ENCODE measurements around the gene CDC42.

CDC42 gene

DNA sequence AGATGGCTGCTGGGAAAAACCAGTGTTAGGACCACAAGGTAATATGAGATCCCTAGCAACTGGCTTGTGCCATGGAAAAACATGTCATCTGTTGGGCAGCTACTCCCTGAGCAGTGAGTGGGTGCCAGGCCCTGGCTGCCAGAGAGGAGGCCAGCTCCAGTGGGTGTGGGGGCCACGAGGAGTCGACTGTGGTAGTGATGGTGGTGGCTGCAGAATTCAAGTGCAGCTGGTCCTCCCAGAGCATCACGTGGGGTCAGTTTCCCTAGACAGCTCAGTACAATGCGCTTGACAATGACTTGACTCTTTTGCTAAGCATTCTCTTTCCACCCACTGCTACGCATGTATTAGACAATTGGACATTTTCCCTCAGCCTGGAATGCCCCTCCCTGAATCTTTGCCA, 14.5 kb upstream of the CDC42 start:
- DNase-seq: no peak

GRCh38 chr1:22039594-22040285, 12.8 kb upstream of the CDC42 start:
- peak; percentile 74 to 98 (median 91) for DNase-seq

DNA sequence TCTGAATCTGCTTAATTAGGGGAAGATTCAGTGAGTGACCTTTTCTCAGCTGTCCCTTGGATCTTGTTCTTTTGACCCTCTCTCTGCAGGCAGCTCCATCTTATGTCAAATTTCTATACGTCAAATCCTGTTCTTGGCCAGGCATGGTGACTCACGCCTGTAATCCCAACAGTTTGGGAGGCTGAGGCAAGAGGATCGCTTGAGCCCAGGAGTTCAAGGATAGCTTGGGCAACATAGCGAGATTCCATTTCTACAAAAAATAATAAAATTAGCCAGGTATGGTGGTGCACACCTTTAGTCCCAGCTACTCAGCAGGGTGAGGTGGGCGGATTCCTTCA, 12.3 kb upstream of the CDC42 start:
- no peak for DNase-seq

DNA sequence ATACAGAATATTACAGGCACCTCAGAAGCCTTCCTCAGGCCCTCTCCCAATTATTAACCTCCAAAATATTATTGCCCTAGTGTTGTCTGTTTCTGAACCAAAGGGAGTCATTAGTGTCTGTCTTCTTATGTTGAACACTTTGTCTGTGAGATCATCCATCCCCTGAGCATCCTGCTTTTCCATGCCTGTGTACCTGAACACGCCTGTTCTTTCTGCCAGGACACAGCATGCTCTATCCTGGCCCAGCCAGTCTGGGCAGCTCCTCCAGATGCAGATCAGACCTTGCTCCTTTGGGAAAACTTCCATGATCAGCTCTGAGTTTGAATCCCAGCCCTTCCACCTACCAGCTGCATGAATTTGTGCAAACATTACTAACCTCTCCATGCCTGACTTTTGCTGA, 11.0 kb upstream of the CDC42 start:
- DNase-seq: no peak

DNA sequence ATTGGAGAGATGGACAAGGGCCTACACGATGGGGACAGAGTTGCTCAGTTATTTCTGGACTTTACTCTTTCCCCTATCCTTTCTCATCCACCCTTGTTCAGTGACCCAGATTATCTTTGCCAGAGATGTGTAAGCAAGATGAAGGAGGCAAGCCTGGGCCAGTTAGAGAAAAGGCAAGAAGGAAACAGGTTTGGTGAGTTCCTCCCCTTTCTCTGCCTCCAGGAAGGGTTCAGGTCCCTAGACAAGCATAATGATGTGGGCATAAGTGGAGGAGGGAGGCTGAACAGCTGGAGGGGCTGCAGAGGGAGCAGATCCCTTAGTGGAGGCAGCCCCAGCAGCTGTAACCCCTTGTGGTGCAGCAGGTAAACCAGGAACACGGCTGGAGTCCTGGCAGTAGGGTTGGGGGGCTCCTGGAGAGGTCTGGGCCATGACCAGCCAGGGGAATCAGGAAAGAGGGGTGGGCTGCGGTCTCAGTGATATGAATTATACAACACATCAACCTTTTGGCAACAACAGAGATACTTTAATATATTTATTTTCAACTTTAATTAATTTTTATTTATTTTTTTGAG, 9.2 kb upstream of the CDC42 start:
- no peak for DNase-seq

- DNase-seq: peak in 3 of 6 experiments; percentile 17 to 37 (median 35)
Observed at GRCh38 chr1:22044690-22045420, 7.7 kb upstream of the CDC42 start.

DNA sequence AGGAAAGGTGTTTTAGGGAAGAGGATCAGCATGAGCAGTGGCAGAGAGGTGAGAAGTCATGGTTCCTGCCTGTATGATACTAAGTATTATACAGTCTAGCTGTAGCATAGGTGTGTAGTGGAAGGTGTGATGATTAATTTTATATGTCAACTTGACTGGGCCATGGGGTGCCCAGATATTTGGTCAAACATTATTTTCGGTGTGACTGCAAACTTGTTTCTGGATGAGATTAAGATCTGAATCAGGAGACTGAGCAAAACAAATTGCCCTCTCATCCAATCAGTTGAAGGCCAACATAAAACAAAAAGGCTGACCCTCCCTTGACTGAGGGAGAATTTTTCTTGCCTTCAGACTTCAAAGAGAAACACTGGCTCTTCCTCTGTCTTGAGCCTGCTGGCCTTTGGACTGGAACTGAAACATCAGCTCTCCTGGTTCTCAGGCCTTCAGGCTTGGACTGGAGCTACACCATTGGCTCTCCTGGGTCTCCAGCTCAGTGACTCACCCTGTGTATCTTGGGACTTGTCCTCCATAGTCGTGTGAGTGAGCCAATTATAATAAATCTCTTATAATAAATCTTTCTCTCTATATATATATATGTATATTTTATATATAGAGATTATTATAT, 6.8 kb upstream of the CDC42 start:
- DNase-seq: no peak

GRCh38 chr1:22048351-22049192, 3.9 kb upstream of the CDC42 start:
- DNase-seq: no peak

DNA sequence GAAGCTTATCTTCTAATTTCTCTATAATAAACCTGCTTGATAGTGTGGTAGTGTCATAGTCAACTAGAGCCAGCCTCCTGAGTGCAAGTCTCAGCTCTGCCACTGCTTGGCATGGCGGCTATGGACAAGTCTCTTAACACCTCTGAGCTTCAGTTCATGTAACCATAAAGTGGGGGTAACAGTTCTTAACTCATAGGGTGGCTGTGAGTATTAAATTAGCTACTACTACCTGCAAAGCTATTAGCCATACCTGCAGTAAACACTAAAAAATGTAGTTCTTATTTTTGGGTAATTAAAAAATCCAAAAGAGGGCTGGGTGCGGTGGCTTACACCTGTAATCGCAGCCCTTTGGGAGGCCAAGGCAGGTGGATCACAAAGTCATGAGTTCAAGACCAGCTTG, 2.2 kb upstream of the CDC42 start:
- DNase-seq: no peak

GRCh38 chr1:22051607-22052114, 848 bp upstream of the CDC42 start:
- DNase-seq: no peak

- DNase-seq: peak; percentile 44 to 71 (median 60)
Observed at GRCh38 chr1:22053017-22053860, 730 bp downstream of the CDC42 start.

GRCh38 chr1:22053861-22054770, 1.6 kb downstream of the CDC42 start:
- DNase-seq: peak in 2 of 6 experiments; percentile 28 to 32

DNA sequence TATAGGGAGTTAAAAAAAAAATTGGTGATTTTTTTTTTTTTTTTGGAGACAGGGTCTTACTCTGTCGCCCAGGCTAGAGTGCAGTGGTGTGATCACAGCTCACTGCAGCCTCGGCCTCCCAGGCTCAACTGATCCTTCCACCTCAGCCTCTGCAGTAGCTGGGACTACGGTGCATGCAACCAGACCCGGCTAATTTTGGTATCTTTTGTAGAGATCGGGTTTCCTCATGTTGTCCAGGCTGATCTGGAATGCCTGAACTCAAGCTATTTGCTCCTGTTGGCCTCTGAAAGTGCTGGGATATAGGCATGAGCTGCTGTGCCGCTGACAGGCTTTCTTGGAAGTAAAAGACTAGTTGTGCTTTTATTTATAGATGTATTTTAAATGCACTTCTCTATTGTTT, 3.0 kb downstream of the CDC42 start:
- no peak for DNase-seq

DNA sequence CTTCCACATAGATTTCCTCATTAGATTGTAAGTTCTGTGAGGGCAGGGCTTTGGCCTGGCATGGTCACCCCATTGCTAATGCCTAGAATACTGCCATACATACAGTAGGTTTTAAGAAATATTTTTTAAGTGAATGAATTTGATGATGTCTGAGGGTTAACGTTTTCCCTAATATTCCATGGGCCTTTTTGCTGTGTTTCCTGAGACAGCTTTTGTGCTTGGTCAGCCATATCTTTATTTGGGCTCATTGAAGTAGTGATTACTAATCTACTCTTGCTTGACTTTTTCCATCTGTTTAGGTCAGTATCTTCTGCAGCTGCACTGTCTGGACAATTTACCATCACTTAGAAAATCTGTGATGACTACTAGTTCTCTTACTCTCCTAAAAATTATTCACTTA, 3.5 kb downstream of the CDC42 start:
- no peak for DNase-seq

- DNase-seq: no peak
Observed at GRCh38 chr1:22056936-22057335, 4.4 kb downstream of the CDC42 start.

GRCh38 chr1:22057861-22058260, 5.4 kb downstream of the CDC42 start:
- DNase-seq: no peak

DNA sequence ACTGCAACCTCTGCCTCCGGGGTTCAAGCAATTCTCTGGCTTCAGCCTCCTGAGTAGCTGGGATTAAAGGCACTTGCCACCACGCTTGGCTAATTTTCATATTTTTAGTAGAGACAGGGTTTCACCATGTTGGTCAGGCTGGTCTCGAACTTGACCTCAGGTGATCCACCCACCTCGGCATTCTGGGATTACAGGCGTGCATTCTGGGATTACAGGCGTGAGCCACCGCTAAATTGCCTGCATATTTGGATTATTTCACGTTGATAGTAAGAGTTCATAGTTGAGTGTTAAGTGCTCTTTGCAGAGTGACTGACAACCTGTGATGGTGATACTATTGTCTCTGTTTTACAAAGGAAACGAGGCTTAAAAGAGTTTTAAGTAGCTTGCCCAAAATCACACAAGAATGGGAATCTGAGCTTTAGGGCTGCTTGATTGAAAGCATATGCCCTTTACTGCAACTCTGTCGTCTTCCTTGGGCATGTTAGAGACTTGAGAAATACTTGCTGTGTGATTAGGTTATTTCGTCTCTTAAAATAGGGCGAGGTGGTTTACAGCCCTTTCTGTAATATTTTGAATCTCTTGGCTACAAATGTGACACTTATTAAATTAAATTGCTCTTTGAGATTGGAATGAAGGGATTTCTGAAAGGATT, 12.4 kb downstream of the CDC42 start:
- no peak for DNase-seq

DNA sequence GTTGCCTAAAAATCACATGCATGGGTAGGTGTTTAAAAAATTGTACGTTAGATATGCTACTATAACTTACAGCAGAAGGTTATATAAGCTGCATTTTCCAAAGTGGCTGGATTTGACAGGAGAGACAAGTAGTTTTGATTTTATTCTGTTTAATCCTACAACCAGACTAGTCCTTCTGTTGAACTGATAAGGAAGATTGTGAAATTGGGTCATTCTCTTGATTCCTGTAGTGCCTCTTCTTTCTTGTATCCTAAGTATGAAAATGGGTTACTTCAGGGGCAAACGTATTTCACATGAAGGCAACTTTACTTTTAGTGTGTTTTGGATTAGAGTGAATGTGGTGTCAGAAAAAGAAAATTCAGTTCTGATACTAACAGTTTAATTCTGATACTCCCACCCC, 19.0 kb downstream of the CDC42 start:
- DNase-seq: no peak

GRCh38 chr1:22074803-22075202, 22.3 kb downstream of the CDC42 start:
- no peak for DNase-seq

- no peak for DNase-seq
Observed at GRCh38 chr1:22075718-22076117, 23.2 kb downstream of the CDC42 start.
